Measurements from ENCODE around the gene NFATC1.
A peak's percentile ranks its signal among the peaks of the same experiment; 100 is the strongest.

Gene NFATC1

DNA sequence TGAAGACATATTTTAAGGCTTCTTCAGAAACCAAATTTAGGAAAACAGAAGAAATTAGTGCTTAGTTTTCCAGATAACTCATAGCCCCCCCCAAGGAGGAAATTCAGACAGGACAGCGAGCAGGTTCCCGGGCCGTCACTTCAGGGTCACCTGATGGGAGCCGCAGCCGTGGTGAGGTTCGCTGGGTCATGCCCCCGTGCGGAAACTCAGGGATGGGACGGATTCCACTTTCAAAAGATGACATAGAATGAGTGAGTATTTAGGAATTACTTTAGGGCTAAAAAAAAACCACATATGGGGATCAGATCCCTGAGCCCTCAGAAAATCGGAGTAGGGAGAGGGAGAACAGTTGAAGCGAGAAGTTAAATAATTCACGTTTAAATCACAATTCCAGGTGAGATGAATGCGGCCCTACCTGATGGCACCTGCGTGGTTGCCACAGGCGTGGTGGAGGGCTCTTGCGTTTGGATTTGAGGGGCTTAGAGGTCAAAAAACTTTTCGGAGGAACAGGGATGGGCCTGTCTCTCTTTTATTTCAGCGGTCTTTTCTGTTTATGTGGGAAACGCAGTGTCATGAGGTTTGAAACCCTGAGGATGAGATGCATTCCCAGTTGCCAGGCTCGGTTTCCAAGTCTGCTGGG lies 114.4 kb downstream of the NFATC1 start:
- no peak for DNase-seq

DNA sequence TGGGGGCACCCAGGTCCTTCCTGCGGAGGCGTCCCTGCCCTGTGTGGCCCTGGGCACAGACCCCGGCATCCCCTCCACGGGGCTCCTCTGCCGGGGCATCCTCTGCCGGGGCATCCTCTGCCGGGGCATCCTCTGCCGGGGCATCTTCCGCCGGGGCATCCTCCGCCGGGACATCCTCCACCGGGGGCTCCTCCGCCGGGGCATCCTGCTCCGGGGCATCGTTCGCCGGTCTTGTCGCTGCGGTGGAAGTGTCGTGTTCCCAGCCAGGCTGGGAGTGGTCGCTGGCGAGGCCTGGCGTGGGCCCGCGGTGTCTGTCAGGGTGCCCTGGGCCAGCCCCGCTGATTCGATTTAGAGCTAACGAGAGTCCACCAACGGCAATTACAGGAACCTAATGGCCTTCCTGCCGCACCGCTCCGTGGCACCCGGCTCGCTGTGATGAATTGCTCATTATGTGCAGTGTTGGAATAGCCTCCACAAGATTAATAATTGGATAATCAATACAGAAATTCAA lies 115.1 kb downstream of the NFATC1 start:
- DNase-seq = no peak

DNA sequence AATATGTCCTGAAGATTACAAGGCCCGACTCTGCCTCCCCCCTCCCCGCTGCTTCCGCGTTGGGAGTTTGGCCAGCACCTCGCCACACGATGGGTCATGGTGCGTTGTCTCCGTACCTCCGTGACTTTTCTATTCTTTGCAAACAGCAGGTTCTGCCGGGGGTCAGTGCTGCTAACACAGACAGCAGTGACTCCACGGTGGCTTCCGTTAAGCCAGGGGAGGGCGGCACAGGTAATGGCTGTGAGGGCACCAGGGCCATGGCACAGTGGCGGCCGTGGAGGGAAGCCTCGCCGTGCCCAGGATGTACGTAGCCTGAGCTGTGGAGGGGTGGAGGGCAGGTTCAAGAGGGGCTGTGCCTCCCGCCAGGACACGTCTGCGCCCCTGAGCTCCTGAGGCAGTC lies 115.5 kb downstream of the NFATC1 start:
- DNase-seq = no peak

DNA sequence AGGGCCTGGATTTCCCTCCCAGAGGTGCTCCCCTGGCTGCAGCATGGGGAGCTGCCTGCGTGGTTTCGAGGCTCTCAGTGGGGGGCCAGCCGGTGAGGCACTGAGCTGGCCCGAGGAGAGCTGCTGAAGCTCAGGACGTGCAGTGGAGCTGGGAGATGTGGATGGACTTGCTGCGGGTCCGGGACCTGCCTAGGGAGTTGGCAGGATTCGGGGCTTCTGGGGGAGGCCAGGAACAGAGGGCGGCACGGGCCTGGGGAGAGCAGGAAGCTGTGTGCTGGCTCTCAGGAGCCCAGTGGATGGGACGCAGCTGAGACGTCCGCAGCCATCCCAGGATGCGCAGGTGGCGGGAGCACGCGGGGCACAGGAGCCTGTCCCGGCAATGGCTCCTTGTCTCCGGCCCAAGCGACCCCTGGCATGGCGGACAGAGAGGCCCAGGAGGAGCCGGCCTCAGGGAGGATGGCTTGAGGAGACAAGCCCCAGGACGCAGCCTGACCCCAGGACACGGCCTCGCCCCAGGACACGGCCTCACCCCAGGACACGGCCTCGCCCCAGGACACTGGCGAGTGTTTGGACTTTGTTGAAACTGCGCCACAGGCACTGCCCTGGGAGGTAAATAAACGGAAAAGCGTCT lies 116.1 kb downstream of the NFATC1 start:
- peak in 1 of 4 experiments; percentile 2 for DNase-seq

DNA sequence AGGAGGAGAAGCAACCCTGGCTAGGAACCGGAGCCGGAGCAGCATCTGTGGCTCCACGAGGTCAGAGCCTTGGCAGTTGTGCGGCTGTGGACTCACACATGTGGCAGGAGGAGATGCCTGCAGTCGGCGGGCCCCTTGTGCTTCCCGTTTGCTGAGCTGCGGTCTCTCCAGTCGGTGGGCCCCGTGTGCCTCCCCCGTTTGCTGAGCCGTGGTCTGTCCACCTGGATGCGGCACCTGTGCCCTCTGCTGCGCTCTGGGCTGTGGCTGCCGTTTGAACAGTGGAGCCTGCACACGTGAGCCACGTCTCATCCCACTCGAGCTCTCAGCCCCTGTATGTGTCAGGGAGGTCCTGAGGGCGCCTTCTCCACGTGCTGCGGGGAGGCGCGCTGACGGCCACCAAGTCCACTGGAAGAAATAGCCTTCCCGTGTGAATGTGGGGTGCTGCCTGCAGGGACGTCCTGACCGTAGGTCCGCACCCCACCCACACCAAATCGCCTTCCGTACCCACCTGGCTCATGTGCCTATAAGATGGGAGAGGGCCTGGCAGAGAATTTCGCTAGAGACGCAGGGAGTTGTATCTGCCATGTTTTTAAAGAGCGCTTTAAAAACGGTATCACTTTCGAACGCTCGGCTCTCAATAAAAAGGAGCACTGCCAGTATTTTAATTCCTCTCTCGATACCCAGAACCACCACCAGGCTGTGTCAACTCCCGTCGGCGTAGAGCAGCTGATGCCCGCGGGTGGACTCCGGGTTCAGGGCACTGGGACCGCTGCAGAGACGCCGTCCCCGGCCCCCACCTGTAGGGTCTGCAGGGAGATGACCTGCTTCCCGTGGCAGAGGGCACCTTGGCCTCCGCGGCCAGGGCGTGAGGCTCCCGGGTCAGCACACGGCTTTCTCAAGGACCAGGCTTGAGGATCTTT lies 117.0 kb downstream of the NFATC1 start:
- DNase-seq = no peak

DNA sequence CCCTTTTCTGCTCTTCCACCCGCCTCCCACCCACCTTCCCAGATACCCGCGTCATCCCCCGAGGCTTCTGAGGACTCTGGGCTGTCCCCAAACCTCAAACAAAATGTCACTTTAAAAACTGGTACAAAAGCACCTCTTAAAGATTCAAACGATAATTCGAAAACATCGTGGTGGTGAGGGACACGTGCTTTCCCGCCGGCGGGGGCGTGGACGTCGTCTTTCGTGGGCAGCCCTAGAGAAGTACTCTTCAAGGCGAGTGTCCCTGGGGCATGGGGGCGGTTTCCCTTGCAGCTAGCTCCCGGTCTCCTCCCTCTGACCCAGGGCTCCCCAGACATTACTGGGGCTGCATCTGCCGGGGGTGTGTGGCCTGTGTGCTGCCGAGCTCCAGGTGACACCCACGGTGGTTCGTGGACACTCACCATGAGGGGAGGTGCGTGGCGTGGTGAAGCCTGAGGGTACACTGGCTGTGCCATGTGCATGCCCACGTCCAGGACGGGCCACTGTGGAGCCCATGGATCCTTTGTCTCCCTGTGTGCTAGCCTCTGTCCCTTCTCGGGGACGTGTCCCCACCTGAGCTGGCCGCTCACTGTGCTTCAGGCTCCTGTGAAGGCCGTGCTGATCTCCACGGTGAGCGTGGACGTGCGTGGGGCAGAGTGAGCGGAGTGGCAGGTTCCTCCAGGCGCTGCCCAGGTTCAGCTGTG lies 117.8 kb downstream of the NFATC1 start:
- DNase-seq = no peak

DNA sequence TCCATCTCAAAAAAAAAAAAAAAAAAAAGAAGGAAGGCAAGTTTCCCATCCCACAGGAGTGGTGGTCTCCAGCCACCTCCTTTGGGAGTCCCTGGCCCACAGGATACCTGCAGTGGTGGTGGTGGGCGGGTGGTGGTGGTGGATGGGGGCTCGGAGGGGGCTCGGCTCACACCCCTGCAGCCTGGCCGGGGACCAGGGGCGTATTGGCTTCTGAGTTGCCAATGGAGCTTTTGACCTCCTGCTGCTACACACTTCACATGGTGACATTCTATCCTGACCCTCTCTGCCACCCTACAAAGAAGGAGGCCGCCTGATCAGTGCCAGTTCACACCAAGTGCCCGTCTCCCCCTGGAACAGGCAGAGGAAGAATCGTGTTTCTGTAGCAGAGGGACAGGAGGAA lies 119.6 kb downstream of the NFATC1 start:
- no peak for DNase-seq

DNA sequence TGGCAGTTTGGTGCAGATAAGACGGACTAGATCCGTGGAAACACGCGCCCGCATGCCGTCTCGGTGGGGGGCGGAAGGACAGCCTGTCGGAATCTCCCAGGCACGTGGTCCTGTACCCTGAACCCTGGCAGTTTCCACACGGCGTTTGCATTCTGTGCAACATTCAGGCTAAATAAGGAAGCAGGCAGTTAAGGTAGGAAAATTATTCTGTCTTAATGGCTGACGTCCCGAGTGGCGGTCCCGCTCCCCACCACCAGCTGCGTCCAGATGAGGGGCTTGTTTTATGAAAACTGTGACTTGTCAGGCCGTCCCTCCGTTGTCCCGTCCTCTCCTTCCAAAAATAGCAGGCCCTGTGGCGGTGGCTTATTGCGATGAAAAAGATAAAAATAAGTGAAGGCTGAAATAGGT lies 120.2 kb downstream of the NFATC1 start:
- DNase-seq = no peak

DNA sequence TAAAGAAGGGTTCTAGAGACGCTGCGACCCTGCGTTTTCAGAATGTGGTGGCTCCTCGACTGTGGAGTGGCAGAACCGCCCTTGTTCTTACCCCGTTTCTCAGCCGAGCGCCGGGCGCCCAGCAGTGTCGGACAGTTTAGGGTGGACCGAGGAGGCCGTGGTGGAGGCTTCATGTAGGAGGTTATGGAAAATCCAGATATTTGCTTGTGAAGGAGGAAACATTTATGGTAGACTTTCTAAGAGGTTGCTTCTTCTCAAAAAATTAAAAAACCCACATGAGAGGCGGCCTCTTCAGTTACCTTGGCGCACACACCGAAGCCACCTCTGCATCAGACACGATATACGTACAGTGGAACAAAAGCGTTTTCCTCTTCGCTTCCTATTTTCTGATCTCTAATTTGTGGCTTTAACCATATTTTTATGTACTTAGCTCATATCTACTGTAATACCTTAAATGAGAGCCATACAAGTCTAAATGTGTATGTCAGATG lies 120.8 kb downstream of the NFATC1 start:
- DNase-seq = no peak

DNA sequence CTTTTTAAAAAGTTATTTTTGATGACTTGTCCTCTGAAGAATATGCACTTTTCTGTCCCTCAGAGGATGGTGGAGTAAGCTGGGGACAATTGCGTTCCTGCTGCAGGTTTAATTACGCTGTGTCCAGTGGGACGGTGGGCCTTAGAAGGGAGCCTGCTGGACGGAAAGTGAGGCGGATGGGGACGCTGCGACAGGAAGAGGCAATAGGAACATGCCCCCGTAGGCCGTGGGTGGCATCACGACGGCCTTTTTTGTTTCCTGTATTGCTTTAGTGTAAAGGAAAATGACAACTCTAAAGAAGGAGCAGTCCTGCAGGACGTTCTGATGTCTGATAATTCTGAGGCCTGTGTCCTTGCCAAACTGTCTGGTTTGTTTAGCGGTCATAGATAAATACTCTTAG lies 121.6 kb downstream of the NFATC1 start:
- peak; percentile 42 to 71 (median 58) for DNase-seq

DNA sequence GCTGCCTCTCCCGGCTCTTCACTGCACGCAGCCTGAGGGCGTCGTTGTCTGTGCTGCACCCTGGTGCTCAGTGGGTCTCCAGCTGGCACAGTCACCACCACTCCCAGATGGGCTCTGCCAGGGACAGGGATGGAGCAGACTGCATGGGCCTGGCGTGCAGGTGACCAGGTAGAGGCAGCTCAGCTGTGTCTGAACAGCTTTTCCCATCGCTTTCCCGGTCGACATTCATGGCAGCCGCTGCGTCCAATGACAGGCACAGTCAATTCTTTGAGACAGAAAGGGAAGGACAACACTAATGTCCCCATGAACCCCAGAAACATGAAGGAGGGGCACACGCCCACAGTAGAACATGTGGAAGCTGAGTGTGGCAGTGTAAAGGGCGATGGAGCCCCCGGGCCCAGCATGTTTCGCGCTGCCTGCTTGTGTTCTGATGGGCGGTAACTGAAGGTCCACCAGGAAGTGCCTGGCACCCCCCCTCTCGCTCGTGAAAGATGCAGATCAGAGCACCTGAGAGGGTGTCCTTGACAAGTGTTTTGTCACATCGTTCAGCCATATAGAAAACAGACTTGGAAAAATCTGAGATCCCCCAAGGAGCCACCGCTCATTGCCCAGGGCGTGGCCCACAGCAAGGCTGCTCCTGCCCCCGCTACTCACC lies 122.4 kb downstream of the NFATC1 start:
- DNase-seq = no peak

DNA sequence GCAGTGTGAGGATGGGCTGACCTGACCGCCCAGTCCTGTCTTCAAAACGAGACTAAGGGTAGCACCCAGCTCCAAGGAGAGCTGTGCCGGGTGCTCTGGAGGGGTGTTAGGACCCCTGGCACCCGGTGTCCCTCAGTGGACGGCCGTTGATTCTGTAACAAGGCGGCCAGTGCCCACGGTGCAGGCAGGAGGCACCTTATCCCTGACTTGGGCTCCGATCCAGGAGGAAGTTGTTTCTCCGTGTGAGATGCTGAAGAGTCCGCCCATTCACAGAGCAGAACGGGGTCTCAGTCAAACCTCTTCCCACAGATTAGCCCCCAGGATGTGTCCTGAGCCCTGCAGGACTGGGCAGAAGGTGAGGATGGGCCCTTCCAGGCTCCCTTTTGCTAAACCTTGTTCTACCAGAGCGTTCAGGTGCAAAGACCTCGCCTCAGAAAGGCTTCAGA lies 123.0 kb downstream of the NFATC1 start:
- no peak for DNase-seq

DNA sequence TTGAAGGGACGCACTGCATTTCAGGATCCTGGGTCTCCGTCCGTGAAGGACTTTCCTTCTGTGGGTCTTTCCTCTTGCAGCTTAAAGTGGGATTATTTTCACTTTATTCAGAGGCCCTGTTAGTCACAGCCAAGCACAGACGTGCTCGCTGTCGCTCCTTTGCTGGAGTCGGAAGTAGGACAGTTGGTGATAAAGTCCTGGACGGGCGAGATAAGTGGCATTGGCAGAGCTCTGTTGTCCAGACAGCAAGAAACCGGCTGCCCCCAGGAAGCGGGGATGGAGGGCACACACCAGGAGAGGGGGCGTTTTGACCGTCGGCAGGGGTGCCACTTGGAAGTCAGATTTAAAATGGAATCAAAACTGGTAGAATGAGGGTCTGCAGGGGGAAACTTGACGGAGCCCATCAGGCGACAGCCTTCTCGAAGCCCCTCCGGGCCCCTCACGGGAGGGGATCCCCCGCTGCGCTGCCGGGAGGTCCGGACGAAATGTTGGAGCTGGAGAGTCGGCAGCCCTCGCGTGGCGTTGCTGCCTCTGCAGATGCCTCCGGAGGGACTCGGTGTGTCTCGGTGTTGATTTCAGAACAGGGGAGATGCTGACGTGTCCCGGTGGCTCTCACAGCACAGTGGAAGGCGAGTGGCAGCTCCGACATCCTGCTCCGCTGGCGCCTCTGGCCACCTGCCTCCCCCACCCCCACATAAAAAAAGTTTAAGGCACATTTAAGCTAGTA lies 124.2 kb downstream of the NFATC1 start:
- DNase-seq = peak in 1 of 4 experiments; percentile 27

DNA sequence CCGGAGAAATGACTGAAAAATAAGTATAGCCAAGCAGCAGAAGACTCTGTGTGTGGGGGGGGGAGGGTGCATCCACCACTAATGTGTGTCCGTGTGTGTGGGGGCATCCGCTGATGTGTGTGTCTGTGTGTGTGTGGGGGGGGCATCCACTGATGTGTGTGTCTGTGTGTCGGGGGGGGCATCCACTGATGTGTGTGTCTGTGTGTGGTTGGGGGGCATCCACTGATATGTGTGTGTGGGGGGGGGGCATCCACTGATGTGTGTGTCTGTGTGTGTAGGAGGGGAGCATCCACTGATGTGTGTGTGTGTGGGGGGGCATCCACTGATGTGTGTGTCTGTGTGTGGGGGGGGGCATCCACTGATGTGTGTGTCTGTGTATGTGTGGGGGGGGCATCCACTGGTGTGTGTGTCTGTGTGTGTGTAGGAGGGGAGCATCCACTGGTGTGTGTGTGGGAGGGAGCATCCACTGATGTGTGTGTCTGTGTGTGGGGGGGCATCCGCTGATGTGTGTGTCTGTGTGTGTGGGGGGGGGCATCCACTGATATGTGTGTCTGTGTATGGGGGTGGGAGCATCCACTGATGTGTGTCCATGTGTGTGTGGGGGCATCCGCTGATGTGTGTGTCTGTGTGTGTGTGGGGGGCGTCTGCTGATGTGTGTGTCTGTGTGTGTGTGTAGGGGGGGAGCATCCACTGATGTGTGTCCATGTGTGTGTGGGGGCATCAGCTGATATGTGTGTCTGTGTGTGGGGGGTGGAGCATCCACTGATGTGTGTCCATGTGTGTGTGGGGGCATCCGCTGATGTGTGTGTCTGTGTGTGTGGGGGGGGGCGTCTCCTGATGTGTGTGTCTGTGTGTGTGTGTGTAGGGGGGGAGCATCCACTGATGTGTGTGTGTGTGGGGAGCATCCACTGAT lies 125.0 kb downstream of the NFATC1 start:
- DNase-seq = no peak

DNA sequence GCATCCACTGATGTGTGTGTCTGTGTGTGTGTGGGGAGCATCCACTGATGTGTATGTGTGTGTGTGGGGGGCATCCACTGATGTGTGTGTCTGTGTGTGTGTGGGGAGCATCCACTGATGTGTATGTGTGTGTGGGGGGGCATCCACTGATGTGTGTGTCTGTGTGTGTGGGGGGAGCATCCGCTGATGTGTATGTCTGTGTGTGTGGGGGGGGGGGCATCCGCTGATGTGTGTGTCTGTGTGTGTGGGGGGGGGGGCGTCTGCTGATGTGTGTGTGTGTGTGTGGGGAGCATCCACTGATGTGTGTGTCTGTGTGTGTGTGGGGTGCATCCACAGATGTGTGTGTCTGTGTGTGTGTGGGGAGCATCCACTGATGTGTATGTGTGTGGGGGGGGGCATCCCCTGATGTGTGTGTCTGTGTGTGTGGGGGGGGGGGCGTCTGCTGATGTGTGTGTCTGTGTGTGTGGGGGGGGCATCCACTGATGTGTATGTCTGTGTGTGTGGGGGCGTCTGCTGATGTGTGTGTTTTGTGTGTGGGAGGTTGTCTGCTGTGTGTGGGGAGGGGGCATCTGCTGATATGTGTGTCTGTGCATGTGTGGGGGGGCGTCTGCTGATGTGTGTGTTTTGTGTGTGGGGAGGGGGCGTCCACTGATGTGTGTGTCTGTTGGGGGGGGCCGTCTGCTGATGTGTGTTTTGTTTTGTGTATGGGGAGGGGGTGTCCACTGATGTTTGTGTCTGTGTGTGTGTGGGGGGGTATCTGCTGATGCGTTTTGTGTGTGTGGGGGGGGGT lies 125.9 kb downstream of the NFATC1 start:
- no peak for DNase-seq

DNA sequence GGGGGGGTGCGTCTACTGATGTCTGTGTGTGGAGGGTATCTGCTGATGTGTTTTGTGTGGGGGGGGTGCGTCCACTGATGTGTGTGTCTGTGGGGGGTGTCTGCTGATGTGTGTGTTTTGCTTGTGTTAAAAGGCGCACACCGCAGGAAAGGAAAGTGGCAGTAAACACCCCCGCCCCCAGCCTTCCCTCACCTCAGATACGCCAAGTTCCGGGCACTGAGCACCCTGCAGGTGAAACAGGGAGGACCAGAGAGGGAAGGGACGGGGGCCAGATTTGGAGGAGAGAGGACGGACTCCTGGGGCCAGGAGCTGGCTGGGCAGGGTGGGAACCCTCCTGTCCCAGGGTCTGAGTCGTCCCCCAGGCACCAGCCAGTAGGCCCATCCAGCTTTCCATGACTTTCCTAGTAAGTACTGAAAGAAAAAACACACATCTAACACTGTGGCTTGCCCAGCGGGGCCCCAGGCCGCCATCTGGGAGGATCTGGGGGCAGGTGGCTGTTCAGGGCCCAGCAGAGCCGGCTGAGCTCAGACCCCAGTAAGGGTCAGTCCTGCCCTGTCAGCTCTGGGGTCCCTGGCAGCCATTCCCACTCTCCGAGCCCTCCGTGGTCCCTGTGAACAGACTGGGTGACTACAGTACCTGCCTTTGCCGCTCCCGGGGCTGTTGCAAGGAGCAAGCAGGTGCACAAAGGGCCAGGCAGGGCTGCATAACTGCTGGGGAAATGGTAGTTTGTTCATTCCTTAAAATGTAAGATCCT lies 126.9 kb downstream of the NFATC1 start:
- no peak for DNase-seq

DNA sequence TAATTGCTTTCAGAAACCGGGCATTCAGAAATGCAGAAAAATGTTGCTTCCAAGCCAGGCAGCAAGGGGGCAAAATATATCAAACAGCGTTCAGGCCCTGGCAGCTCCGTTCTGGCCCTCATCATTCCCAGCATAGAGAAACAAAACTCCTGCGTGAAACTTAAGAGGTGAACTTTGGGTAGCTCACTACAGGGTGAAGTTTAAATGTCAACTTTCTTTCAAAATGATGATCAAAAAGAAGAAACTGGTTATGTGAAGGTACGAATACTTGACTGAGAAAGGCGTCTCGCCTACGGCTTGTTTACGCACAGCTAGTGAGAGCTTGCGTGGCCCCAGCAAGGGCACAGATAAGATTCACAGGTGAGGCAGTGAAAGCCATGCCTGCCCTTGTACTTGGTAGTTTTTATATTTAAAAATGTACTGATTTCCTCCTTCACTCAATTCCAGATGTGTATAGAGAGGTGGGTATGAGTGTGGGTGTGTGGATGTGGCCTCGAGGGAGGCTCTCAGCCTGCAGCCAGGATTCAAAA lies 127.5 kb downstream of the NFATC1 start:
- peak in 1 of 4 experiments; percentile 12 for DNase-seq

DNA sequence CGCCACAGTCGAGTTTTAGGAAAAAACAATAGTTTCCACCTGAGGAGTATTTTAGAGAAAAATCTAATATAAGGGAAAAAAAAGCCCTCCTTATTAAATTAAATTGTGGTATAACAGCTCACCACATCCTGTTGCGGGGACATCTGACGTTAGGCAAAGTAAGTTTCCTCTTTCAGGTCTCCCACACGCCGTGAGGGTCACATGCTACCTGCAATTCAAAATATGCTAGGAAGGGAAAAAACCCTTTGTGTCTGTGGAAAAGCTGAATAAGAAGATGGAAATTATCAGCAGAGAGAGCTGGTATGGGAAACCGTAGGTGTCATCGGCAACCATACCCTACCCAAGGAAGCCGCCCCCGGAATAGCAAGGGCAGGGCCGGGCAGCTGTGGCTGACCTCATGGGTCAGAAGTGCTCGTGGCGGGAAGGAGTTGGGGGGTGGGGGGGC lies 128.0 kb downstream of the NFATC1 start:
- peak; percentile 81 to 94 (median 89) for DNase-seq
